ENCODE measurements around the gene HSPB8.
"Not testable (repeated sequence)": the region's sequence is repeated elsewhere in the genome, so short reads cannot be mapped to it uniquely, and the experiment has no call there.

HSPB8 gene

DNA sequence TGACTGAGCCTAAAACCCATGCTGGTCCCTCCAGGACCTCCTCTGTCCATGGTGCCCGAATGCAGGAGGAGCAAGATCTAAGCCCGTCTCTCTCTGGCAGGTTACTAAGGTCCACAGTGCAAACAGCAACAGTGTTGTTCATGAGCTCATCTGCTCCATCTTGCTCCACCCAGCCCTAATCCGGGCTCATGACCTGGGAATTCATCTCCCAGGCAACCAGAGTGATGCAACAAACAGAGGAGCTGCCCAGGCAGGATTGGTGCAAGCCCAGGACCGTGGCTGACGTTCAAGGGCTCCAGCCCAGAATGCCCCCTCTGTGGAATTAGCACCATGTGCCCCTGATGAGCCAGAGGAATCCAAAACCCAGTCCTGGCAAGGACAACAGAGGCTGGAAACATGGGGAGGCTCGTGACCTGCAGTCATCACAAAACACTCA lies 29.9 kb downstream of the HSPB8 start:
- no peak for DNase-seq

DNA sequence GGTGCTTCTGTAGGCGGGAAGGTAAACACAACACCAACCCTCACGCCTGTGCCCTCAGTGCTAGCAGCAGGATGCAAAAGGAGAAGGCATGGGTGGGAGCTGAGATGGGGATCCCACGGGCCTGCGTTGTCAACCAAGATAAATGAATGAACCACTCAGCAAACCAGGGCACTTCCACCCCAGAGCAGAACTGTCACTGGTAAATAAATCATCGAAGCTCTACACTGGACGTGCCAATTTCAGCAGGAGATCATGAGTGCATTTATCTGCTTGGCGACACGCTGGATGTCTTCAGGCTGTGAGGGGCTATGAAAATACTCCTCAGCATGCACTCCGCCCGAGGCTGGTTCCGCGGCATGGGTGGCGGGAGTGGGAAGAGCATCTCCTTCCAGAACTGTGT lies 33.2 kb downstream of the HSPB8 start:
- DNase-seq = no peak

DNA sequence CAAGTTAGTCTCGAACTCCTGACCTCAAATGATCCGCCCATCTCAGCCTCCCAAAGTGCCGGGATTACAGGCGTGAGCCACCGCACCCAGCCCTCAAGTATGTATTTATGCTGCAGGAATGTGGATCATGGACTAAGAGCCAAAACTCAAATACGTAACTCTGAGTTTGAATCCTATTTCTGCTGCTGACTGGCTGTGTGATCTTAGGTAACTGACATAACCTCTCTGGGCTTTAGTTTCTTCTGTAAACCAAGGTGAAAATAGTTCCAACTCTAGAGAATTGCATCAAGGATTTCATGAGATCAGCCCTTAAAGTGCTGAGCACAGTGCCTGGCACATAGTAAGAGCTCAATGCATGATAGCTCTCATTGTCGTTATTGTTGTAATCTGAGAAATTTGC lies 37.4 kb downstream of the HSPB8 start:
- DNase-seq = no peak

DNA sequence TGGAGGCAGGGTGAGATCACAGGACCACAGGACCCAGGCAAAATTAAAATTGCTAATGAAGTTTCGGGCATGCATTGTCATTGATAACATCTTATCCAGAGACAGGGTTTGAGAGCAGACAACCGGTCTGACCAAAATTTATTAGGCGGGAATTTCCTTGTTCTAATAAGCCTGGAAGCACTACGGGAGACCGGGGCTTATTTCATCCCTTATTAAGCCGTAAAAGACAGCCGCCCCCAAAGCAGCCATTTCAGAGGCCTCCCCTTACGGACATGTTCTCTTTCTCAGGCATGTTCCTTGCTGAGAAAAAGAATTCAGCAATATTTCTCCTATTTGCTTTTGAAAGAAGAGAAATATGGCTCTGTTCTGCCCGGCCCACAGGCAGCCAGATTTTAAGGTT lies 40.1 kb downstream of the HSPB8 start:
- not testable (repeated sequence) for DNase-seq

DNA sequence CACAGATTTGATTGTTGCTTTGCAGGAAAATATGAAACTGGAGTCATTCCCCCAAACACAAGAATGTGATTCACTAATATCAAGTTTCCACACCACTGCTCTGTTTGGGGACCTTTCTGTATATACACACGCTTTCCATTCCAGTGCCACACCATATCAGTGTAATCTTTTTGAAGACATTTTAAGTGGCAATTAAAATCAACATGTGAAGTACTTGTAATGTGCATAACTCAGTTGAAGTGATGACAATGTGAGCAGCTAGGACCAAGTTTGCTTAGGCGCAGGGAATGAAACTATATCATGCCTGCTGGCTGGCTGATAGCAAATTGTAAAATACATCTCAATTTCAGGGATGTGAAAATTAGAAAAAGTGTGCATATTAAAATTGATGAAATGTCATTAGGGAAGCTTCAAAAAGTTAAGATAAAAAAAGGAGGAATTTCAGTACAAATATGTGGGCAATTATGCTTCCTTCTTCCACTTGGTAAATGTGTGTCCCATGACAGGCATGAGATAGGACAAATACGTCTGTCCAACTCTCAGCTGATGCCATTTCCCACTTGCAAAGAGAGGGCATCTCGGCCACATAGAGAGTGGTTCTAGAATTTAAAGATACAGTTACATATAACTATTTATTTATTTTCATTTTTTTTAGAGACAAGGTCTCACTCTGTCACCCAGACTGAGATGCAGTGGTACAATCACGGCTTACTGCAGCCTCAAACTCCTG lies 43.7 kb downstream of the HSPB8 start:
- no peak for DNase-seq

DNA sequence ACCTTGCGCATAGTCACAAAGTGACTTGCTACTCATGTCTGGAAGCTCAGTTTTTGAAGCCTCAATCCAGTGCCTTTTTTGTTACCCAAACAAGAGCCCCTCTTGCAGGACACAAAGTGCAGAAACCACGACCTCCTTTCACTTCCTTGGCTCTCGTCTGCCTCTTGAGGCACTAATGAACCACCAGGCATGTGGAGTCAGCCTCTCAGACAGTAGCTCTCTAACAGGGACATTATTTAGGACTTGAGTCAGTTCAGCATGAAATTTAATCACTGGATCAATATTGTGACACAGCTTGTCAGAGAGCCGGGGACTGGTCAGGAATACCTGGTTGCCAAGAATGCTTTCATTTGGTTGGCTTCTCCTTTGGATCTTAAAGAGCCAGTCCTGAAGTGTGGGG lies 46.7 kb downstream of the HSPB8 start:
- DNase-seq = no peak

DNA sequence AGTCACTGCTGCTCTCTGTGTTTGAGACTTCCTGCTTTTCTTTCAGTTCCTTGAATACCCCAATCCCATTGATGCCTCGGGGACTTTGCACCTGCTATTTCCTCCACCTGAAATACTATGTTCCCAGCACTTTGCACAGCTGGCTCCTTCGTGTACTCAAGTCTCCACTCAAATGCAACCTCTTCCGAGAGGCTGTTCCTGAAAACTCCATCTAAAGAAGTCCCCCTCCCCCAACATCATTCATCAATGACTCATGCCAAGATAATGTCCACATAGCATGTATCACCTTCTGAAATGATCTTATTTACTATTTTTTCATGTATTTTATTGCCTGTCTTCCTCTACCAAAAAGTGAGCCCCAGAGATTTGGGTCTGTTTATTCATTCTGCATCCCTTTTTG lies 48.6 kb downstream of the HSPB8 start:
- DNase-seq = no peak

DNA sequence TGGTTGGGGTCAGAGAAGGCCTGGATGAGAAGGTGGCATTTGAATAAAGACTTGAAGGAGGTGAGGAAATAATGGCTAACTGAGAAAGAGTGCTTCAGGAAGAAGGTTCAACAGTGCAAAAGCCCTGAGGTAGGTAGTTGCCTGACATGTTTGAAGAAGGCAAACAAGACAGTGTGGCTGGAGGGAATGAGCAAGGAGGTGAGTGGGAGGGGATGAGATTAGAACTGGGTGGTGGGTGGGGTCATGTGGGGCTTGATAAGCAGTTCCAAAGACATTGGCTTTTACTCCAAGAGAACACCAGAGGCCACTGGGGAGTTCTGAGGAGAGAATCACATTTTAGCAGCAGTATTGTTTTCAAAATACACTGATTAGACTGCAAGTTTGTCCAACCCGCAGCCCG lies 50.5 kb downstream of the HSPB8 start:
- no peak for DNase-seq

DNA sequence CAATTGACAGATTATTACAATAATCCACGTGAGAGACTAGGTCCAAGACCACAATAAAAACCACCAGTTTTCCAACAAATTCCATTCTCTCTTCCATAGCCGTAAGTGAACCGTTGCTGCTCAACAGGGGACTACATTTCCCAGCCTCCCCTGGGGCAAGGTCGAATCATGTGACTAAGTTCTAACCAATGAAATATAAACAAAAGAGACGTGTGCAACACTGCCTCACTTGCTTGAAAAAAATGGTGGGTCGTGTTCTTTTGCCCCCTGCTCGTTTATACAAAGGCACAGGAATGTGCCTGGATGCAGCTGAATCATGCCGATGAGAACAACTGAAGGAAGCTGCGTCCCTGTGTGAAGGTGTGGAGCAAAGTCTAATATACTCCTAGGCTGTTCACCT lies 51.1 kb downstream of the HSPB8 start:
- no peak for DNase-seq

DNA sequence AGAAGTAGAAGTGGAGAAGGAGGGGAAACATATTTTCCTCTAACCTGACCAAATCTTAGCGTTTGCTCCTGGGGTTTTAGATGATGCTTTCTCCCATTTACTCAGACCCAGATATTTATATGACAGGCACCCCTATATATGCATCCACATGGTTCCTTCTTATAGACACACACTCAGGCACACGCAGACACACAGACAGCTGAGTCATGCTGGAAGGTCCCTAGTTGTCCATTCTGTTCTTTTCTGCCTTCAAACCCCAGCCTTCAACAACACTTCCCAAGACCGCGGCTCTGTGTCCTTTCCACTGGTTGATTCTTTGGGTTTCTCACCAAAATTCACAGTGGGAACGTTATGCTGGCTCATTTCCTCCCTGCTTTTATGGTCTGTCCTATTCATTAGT lies 52.1 kb downstream of the HSPB8 start:
- peak in 1 of 2 donors; percentile 8 for DNase-seq

DNA sequence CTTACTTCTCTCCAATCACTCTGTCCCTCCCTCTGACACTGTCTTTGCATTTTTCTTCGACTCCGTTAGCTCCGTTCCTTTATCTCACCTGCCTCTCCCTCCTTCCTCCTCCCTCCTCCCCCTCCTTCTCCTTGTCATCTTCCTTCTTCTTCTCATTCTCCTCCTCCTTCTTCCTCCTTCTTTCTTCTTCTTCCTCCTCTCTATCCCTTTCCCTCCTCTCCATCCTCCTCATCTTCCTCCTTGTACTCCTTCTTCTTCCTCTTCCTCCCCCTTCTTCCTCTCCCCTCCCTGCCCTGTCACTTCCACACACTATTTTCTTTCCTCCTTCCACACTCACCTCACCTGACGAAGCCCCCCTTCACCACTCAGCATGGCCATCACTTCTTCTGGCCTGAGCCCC lies 53.0 kb downstream of the HSPB8 start:
- no peak for DNase-seq

DNA sequence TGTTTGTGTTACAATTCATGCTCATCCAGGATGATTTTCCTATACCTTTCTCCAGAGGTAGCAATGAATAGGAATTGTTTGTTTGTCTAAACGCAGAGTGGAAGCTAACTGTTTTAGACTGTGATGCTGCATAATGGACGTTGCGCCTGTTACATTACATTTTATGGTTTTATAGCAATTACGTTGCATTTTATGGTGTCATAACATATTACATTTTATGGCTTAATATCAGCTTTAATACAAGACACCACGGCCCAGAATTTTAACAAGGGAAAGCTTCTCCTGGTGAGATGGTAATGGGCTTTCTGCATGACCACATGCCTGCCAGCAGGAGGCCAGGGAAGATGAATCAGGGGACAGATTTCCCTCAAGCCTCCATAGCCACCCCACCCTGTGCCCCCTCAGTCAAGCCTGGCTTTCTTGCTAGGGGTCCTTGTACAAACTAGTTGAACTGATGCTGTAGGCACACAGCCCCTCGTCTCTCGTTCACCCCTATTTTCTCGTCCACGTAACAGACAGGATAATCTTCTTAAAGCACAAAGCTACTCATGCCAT lies 56.5 kb downstream of the HSPB8 start:
- no peak for DNase-seq

DNA sequence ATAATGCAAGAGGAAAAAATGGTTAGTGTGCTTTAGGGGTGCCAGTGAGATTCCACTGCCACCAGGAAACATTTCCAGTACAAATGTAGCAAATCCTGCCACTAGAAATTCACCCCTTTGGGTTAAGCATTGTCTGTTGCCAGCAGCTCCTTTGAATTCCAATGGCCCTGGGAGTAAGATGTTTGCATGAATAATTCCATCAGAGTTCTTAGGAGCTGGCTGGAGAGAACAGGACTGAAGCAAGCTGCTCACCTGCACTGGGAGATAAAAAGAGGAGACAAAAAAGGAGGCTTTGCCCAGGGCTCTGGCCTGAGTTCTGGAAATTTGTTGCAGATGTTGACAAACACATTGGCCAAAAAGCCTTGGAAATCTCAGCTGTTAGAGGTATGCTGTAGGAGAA lies 57.6 kb downstream of the HSPB8 start:
- no peak for DNase-seq

DNA sequence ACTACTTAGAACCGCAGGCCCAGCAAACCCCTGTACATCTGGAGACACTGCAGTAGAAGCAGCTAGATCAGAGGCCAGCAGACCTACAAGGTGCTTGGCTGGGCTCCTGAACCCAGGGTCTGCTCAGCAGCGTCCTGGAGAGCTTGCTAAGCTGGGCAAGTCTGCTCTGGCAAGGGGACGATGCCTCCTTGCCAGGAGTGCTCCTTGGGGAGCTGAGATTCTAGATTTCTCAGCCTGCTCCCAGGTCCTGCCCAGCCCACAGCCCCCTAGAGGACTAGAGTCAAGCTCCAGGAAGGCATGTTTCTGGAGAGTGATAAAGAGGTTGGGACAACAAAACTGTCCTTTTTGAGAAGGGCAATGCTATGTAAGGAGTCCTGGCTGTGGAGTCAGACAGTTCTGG lies 60.3 kb downstream of the HSPB8 start:
- DNase-seq = no peak

DNA sequence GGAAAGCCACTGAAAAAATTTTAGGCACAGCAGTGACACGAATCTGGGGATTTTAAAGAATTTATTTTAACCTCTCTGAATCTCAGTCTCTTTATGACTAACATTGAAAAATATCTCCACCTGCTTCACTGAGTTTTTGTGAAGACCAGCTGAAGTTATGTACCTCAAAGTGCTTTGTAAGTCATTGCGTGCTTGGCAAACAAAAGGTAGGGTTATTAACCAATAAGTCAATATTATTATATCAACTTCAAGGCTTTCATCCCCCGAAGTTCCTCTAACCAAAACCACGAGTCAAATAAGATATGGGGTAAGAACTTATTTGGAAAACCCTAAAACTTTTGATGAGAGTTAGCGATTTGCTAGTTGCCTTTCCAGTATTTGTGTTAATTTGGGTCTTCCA lies 62.3 kb downstream of the HSPB8 start:
- DNase-seq = no peak

DNA sequence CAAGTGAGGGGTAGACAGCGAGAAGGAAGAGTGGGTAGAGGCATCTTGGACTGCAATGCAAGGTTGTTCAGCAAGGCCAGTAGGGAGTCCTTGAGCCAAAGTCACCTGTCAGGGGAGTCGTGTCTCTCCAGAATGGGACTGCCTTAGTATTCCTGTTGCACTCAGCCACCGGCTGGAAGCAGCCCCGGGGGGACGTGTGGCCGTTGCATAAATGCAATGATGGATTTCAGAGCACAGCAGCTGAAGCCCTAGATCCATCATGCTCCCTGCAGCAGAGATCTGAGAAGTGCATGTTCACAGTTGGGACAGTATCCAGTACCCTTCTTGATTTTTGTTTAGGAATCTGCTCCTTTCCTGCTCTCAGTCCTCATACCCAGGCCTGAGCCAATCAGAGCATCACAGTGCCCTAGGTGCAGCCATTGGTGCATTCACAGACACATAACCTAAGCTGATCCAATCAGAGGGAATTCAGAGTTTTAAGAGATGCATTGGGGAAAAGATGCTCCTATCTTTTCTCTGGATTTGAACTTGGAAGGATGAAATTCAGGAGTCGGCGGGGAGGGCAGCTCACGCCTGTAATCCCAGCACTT lies 62.9 kb downstream of the HSPB8 start:
- DNase-seq = no peak
